GM19238 (cell line): ENCODE results near the gene LOXHD1.

Source experiments
- DNase-seq: peaks from one replicate; pipeline ENCODE4 v3.0.0; 2011; ENCODE audit warnings: low spot score; ENCODE audit not compliant: insufficient read length

The LOXHD1 gene

DNA sequence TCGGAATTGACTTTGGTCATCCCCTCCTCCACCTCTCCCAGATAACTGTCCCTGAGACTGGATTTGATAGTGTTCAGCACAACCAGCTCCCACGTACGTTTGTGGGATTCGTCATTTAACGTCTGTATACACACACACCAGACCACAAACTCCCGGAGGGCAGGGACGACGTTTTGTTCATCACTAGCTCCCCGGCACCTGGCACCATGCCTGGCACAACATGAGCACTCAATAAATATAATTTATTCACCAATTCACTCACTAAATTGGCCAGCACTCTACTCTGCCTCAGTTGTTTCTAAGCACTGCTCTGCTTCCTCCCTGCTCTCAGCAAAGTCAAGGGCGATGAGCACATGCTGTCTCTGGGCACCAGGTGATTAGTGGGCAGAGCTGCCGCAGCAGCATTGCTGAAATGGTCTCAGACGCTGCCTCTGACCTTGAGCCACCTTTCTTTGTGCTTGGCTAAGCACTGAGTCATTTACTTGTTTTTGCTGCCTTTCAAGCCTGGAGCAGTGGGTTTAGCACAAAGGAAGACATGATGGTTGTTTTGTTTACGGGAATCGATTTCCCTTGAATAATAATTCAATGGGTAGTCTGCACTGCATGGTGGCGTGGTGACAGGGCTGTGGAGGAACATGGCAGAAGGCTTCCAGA, 19.3 kb upstream of the LOXHD1 start:
- DNase-seq, result no peak

DNA sequence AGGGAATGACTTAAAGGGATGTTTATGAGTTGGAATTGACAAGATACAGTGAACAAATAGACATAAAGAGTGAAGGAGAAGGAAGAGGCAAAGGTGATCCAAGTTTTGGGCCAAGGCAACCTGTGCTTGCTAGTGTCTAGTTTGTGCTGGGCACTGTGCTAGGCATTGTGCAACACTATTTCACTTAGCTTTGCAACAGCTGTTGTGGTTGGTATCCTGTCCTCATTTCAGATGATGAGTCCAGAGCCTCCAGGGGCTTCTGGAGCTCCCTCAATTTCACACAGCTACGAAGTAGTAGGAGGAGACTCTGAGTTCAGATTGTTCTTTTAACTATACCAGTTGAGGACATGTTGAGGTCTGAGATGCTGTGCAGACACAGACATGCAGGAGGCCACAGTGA, 18.1 kb upstream of the LOXHD1 start:
- DNase-seq, result no peak

DNA sequence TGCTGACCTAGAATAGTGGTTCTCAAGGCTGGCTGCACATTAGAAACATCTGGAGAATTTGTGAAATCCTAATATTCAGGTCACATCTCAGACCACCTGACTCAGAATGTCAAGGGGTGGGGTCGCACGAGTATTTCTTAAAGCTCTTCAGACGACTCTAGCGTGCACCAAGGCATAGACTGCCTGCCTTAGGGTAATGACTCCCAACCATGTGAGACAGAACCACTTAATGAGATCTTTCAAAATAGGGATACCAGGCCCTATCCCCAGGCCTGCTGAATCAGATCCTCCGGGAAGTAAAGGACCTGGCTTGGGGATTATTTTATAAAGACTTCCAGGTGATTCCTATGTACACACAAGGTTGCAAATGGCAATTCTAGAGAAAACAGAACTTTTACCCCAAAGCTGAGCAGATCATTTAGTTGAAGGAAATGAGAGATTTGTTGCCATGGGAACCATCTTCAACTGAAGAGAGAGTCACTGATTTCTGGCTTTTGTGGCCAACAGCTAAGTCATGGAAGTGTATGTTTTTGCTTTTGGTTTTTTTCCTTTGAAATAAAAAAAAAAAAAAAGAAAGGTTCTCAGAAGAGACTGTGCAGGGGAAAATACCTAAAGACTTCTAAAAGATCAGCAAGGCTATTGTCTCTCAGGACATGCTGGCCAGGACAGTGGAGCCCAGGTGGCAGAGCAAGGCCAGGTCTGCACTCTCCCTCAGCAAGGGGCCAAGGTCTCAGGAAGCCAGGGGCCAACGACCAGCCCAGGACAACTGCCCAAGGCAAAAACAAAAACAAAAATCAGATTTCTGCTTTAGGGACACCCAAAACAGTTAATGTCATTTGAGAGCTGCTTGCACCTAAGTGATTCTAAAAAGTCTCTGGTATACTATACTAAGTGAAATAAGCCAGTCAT, 15.3 kb upstream of the LOXHD1 start:
- DNase-seq, result no peak

DNA sequence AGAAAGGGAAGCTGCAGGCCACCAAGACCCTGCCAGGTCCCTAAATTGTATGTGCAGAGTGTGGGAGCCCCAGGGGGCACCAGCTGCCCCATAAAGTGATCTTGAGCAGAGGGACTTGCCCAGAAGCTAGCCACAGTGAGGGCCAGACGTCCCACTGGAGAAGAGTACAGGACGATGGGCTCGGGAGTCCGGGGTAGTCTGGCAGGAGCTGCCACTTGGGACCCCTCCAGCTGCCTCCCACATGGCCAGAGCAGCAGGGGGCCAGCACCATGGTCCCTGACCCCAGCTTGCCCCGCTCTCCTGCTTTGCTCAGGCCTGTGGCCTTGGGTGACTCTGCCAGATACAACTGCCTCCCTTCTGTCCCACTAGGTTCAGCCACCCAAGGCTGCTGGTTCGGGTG, 11.7 kb upstream of the LOXHD1 start:
- no peak for DNase-seq

DNA sequence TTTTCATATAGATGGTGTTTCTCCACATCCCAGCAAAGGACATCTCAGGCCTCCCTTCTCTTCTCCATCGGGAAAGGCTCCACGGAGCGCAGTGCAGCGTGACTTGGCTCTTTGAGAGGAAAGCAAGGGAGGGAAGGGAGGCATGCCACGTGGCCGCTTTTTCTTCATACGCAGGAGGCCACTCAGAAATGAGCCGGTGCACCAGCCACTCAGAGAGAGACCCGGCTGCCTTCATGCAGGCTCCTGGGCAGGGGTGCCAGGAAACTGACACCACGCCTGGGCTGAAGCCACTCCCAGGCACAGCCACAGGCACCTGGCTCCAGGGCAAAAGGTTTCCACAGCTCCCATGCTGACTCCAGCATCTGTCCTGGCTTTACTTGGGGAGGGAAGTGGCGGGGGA, 11.1 kb upstream of the LOXHD1 start:
- DNase-seq, result no peak

DNA sequence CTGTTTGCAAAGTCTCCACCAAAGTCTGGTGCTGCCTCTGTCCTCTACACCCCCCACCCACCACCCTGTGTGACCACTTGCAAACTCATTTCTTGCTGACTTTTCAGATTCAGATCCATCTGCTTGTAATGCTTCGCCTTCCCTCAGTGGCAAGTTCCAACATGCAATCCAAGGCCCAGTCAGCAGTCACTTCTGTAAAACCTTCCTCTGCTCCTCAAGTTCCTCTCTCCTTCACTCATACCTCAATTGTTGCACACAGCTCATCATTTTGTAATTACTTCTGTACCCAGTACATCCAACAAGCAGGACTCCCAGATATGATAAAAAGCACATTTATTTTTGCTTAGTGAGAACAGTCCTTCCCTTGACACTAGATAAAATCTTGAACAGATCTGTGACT, 6.5 kb upstream of the LOXHD1 start:
- DNase-seq, result no peak

DNA sequence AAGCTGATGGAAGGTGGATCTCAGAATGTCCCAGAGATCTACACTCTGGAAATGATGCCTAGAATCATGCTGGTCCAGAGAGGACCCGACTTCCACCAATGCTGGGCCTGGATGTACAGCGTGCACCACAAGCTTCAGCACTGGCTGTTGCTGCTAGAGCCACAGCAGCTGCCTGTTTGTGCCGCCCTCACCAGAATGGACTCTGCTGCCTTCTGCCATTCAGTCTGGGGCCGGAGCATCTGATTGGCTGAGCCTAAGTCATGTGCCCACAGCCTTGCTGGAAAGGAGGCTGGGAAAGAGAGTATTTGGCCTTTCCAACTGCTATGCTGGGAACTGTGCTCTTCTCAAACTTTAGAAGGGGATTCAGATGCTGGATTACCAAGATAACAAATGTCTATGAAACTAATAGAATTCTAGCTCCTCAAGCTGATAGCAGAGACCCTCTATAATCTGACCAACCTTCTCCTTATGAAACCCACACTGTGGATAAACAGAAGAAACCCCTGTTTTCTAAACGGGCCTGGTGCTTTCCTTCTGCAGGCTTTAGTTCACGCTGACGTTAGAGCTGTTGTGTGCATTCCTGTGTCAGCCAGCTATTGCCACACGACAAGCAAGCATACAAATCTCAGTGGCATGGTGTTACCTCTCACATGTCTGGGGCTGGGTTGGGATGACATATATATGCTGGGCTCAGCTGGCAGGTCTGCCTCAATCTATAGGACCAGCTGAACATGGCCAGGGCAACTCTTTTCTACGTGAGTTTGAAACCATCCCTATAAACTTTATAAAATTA, 4.1 kb upstream of the LOXHD1 start:
- DNase-seq, result no peak

DNA sequence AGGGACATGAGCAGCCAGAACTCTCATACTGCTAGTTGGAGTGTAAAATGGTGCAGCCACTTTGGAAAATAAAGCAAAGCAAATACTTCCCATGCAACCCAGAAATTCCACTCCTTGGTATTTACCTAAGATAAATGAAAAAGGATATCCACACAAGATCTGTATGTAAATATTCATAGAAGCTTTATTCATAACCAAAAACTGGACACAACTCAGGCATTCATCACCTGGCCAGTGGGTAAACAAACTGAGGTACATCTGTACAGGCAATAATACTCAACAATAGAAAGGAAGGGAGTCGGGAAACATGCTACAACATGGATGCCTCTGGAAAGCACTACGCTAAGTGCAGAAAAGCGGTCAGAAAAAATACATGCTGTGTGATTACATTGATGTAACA, 2.5 kb upstream of the LOXHD1 start:
- DNase-seq, result no peak

DNA sequence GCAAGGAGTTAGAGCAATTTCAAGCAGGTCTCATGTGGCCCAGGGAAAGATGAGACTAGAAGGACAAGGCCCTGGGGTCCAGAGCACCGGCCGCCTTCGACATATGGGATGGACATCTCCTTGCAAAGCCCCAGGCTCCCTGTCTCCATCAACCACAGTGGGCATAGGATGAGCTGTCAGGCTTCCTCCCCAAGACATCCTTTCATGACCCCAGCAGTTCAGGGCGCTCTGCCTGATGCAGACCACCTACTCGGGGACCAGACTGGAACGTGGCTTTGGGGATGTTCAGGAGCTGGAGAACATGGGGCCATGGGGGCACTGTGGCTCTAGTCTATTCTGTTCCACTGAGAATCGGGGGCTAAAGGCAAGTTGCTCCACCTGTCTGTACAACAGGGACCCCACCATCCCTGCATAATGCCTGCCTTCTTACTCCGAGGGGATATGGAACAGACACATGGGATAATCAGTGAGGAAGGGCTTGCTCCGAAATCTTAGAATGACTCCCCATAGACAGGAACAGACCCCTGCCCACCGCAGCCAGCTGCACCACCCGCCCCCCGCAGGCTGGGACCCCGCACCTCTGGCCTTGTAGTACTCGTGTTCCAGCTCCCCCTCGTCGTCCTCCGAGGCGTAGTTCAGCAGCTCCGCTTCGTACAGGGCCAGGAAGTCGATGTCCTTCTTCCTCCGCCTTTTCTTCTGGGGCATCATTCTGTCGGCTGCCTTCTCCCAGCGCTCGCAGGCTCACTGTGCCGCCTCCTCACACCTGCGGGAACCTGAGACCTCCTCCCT, 500 bp downstream of the LOXHD1 start:
- DNase-seq, result no peak

DNA sequence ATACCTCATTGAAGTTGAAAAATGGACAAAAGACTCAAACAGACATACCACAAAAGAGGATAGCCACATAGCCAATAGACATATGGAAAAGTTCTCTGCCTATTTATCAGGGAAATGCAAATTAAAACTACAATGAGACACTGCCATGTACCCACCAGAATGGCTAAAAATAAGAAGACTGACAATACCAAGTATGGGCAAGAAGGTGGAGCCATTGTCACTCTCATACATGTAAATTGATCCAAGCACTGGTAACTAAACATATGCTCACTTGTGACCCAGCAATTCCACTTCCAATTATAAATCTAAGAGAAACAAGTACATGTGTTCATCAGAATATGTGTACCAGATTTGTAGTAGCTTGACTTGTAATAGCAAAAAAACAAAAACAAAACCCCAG, 4.6 kb downstream of the LOXHD1 start:
- no peak for DNase-seq

DNA sequence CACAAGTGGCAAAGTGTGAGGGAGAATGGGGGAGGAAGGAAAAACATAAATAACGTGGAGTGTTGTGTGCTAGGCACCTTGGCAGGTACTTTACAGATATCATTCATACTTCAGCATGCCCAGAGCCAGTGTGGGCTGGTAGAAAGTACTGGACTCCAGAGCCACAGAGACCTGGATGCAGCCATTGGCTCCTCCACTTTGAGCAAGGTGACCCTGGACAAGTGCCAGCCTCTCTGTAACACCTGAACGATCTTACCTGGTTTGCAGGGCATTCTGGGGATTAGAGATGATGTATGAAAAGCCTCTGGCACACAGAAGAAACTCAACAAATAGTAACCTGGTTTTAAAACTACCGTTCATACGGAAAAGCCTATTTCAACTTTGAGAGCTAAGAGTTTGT, 6.3 kb downstream of the LOXHD1 start:
- no peak for DNase-seq

DNA sequence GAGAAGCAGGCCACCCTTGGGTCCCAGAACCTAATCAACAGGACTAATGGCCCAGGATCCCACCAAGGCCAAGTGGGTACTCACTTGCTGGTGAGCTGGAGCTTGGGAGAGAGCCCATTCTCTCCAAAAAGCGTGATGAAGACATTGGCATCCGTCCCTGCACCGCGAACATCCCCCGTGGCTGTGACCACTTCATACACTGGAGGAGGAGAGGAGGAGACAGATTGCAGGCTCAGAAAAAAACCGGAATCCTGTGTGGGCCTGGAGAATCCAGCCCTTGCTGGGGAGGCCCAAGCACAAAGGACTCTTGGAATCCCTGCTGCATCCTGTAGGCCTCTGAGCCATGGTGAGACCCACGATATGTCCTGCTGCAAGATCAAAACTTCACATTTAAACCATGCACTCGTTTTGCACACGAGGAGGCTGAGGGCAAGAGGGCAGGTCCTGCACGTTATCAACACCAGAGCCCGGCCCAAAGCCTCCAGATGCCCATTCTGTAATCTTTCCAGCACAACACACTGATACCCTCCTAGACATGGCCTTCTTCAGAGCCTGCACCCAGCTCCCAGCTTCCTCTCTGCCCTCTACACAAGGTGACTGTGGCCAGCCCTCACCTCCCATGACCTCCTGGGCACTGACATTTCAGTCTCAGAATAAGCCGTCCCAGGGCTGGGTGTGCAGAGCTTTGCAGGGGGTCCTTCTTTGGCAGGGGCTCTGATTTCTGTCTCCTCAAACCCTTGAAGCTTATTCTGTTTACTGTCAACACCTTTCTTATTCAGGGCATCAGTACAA, 7.8 kb downstream of the LOXHD1 start:
- DNase-seq, result no peak

DNA sequence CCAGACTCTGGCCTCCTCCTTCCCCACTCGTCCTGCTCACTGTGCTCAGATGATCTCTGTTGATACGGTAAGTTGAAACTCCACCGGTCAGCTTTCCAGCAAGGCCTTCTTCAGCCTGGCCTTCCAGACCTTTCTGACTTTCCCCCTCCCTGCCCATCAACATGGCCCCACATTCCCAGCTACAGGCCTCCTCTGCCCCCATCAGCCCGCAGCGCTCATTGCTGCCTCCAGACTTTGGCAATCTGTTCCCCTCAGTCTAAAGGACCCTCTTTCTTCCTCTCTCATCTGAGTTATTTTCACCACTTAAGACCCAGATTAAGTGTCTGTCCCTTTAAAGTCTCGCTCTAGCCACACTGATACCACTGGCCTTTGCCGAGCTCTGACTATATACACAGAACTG, 10.6 kb downstream of the LOXHD1 start:
- DNase-seq, result no peak

DNA sequence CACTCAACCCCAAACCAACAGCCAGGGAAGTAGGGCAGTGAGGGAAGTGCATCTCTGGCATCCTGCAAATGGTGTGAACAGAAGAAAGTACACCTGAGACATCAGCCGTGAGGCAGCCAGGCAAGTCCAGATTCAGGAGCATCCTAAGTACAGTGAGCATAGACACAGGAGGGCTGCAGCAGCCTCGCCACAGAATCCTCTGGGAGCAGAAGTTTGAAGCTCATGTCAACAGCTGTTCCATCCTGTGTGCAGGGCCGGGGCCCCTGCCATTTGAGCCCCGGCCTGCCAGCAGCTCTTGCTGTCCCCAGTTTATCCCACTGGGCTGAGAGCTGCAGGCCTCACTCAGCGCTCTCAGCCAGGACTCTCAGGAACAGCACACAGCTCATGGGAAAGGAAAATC, 14.5 kb downstream of the LOXHD1 start:
- DNase-seq, result no peak

DNA sequence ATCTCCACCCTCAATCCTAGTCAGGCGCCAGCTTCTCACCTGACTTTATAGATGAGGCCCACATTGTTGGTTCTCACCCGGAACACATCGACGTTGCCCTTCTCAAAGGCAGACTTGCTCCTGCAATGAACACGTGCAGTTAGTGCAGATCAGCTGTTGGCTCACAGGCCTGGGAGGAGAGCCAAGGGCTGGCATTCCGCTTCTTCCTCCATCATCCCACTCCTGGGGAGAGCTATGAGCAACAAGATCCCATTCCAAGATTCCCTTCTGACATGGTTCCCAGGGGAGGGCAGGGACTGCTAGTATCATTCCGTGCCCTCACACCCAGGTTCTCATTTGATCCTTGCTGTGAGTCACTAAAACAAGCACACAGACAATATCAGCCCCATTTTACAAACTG, 15.1 kb downstream of the LOXHD1 start:
- DNase-seq, result no peak

DNA sequence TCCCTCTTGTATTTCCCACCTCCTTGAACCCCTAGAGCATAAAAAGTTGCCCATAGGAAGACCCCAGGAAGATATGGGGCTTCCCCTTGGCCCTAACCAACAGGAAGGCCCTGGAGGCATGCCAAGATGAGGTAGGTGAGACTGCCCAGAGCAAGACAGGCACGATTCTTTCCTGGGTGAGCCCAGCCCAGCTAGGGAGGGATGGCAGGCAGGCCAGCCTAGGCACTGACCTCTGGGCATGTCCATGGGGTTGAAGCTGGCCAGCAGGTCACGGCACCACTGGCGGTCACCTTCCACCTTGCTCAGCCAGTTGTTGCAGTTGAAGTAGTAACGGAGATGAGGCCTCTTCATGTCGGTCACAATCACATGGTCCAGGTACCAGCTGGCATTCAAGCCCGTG, 17.6 kb downstream of the LOXHD1 start:
- DNase-seq, result no peak

DNA sequence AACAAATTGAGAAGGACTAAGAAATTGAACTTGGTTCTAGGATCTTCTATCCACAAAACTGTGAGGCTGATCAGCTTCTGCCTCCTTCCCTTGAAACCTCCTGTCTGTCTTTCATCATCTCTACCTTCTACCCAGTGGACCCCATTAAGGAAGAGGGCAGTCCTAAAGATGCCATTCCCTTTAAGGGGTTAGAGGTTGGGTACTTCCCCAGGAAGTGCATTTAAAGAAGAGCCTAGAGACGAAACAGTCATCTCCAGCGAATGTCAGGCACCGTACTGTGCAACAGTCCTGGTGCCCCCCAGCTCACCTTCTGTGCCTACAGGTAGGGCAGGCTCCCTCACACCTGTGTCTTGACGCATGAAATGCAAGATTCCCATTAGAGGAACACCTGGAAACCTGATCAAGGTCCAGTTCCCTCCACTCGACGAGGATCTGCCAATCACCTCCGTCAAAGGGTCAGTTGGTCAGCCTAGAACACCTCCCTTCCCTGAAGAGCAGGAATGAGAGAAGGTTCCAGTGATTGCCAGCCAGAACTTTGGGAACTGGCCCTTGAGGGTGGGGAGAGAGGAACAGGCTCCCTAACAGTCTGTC, 20.9 kb downstream of the LOXHD1 start:
- DNase-seq, result no peak

DNA sequence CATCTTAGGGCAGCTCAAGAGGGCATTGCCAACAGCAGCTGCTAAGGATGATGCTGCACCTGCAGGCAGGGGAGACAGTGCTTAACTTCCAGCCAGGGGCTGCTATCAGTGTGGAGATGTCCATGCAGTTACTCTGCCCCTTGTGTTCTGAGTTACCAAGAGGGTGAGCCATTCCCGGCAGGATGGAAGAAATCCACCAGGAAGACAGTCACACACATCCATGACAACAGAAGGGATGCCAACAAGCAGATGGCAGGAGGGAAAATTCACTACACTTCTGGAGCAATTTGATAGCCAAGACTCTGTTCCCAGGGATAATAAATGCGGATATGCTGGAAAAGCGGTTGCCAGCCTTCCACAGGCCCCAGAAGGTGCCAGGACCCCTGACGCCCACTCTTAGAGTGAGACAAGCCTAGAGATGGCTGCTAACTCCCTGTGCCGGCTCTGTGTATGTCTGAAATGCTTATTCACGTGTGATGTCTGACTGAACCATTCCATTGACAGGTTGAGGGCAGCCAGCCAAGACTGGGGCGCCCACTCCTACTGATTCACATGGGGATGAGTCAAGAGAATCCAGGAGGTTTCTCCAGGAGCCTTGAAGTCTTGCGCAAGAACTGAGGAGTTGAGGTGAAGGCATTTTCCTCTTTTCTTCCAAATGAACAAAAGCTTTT, 24.5 kb downstream of the LOXHD1 start:
- DNase-seq, result no peak

DNA sequence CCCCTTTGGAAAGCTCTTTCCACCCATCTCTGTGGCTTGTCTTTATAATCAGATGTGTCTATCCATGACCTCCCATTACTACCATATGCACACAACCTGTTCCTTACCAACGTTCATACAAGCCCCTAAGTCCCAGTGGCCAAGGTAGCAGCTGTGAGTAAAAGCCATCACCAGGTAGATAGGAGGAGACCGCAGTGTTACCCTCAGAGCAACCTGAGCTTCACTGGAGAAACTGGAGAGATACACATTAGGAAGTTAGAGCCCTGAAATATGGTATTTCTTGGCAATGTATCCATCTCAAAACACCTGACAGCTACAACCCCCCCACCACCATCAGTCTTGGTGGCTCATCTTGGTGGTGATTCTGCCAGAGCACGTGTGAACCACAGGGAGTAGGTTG, 26.0 kb downstream of the LOXHD1 start:
- no peak for DNase-seq

DNA sequence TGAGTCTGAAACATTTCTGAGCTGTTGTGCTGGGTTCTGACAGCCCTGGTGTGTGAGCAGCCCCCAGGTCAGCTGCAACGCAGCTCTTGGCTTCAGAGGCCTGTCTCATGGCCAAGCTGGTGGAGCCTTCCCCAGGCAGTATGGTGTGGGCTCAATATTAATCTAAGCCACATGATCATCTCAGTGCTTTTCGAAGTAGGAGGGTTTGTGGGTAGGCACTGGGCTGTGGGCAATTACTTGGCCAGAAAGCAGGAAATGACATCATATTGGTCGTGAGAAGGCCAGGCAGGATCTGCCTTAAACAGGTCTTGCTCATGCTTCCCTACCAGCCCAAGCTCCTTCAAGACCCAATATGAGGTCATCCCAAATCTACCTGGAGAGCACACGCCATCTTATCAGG, 26.9 kb downstream of the LOXHD1 start:
- no peak for DNase-seq
